PC-3 (cell line): ENCODE results near the gene ZNF512B. TPM values are rescaled to one million over a fixed set of nuclear protein-coding genes. Genes with fewer than 3 reads are reported as not detected.
A peak's percentile ranks its signal among the peaks of the same experiment; 100 is the strongest.

Experiments used
- ATAC-seq: fragments of 200-7000 bp; cut with Tn5 transposase; 2 replicates; pipeline ENCODE4 v1.9.1; 2020; ENCODE audit warnings: mild to moderate bottlenecking, moderate library complexity
- BruUV-seq: library from RNA; stranded (reverse); fragments of 400-500 nt; replicated peaks from 2 replicates; lab custom pipeline; 2021; lab: Mats Ljungman, UMichigan
- CTCF ChIA-PET: fragments of 300-600 bp; sonication (Branson Sonifier 250); formaldehyde crosslinking; loops from one replicate; lab custom pipeline; 2022; ENCODE audit warnings: antibody characterized with exemption; lab: Charles Lee
- POLR2A ChIA-PET: fragments of 300-600 bp; sonication (Branson Sonifier 250); formaldehyde crosslinking; loops from one replicate; lab custom pipeline; 2022; ENCODE audit warnings: antibody characterized with exemption; ENCODE audit not compliant: unreplicated experiment; lab: Charles Lee
- DNase-seq: peaks from one replicate; pipeline ENCODE4 v3.0.0-alpha.2; 2015
- H2AFZ ChIP-seq: fragments of 300-600 bp; sonication (generic); 2 replicates; pipeline ENCODE4 v1.6.0; 2016; ENCODE audit warnings: antibody characterized with exemption, low read length
- H3F3A ChIP-seq: fragments of 300-600 bp; sonication (generic); one replicate; pipeline ENCODE4 v1.6.0; 2017; ENCODE audit warnings: antibody characterized with exemption, low read length, control low read depth, mild to moderate bottlenecking; ENCODE audit not compliant: unreplicated experiment
- H3K27ac ChIP-seq: fragments of 300-600 bp; sonication (generic); 2 replicates; pipeline ENCODE4 v1.5.1; 2016; ENCODE audit warnings: mild to moderate bottlenecking, low read length
- H3K27me3 ChIP-seq: fragments of 300-600 bp; sonication (generic); 2 replicates; pipeline ENCODE4 v1.6.1; 2016; ENCODE audit warnings: low read length, mixed read lengths
- H3K36me3 ChIP-seq: fragments of 300-600 bp; sonication (generic); 2 replicates; pipeline ENCODE4 v1.6.1; 2016; ENCODE audit warnings: low read depth, mixed run types, low read length, mixed read lengths
- H3K4me1 ChIP-seq: fragments of 300-600 bp; sonication (generic); 2 replicates; pipeline ENCODE4 v1.5.1; 2016; ENCODE audit warnings: low read length; ENCODE audit not compliant: insufficient read depth
- H3K4me2 ChIP-seq: fragments of 300-600 bp; sonication (generic); 2 replicates; pipeline ENCODE4 v1.6.0; 2016; ENCODE audit warnings: low read length
- H3K4me3 ChIP-seq: fragments of 300-600 bp; sonication (generic); 2 replicates; pipeline ENCODE4 v1.5.1; 2016; ENCODE audit warnings: mild to moderate bottlenecking, low read length, mixed read lengths
- H3K79me2 ChIP-seq: fragments of 300-600 bp; sonication (generic); 2 replicates; pipeline ENCODE4 v1.6.1; 2017; ENCODE audit warnings: low read length, mixed read lengths
- H3K9ac ChIP-seq: fragments of 300-600 bp; sonication (generic); 2 replicates; pipeline ENCODE4 v1.6.0; 2016; ENCODE audit warnings: mild to moderate bottlenecking, low read length
- H3K9me2 ChIP-seq: fragments of 300-600 bp; sonication (generic); replicated peaks from 2 replicates; pipeline ENCODE4 v1.6.1; 2016; ENCODE audit warnings: mixed run types, low read length, mixed read lengths
- H3K9me3 ChIP-seq: fragments of 300-600 bp; sonication (generic); 2 replicates; pipeline ENCODE4 v1.6.1; 2016; ENCODE audit warnings: low read length, mixed read lengths
- H4K20me1 ChIP-seq: fragments of 300-600 bp; sonication (generic); 2 replicates; pipeline ENCODE4 v1.6.1; 2016; ENCODE audit warnings: low read length, mixed read lengths
- EZH2 ChIP-seq: fragments of 300-600 bp; sonication (generic); IDR thresholded peaks from one replicate; pipeline ENCODE4 v1.6.1; 2017; ENCODE audit warnings: antibody characterized with exemption, mild to moderate bottlenecking, low read length; ENCODE audit not compliant: unreplicated experiment
- EZH2phosphoT487 ChIP-seq: fragments of 300-600 bp; sonication (generic); IDR thresholded peaks from 2 replicates; pipeline ENCODE4 v1.6.1; 2018; ENCODE audit warnings: mild to moderate bottlenecking, antibody characterized with exemption, low read length, borderline replicate concordance
- intact Hi-C: fragments of 100-400 bp; cut with micrococcal nuclease; formaldehyde crosslinking; loops from 2 replicates; pipeline ENCODE4 v1.9.0; 2023
- total RNA-seq: library from RNA; depleted of rRNA; stranded (reverse); fragments of >200 nt; gene quantifications from 2 replicates; pipeline ENCODE4 v1.2.3, GENCODE V29; 2014
- TF ChIP-seq, protein P1 (sequence below): fragments of 300-600 bp; sonication (generic); conservative IDR thresholded peaks from 2 replicates; pipeline ENCODE4 v1.5.1; 2017; ENCODE audit warnings: antibody characterized with exemption, low read depth, mild to moderate bottlenecking, low read length

ZNF512B gene
- total RNA-seq, 1 experiment from 2014 or later, result 18.0 TPM

DNA sequence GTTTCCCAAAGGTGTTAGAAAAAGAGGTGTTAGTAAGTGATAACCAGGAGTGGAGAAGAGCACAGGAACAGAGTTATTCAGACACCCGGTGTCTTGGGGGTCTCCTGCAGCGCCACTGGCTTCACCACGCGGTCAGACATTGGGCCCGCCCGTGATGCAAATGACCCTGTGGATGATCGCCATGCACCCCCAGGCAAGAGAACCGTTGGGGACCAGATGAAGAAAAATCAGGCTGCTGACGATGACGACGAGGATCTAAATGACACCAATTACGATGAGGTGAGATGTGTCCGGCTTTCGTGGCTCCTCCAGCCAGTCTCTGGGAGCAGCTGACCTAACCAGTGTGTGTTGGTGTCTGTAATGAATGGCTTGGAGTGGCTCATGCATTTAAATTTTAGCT, 13.2 kb upstream of the ZNF512B start:
- peaks cover 33% of the 10 kb centered on the region for H3K79me2 ChIP-seq
- TF ChIP-seq EZH2phosphoT487 (no peak), EZH2 (no peak)
- TF ChIP-seq, protein P1, sequence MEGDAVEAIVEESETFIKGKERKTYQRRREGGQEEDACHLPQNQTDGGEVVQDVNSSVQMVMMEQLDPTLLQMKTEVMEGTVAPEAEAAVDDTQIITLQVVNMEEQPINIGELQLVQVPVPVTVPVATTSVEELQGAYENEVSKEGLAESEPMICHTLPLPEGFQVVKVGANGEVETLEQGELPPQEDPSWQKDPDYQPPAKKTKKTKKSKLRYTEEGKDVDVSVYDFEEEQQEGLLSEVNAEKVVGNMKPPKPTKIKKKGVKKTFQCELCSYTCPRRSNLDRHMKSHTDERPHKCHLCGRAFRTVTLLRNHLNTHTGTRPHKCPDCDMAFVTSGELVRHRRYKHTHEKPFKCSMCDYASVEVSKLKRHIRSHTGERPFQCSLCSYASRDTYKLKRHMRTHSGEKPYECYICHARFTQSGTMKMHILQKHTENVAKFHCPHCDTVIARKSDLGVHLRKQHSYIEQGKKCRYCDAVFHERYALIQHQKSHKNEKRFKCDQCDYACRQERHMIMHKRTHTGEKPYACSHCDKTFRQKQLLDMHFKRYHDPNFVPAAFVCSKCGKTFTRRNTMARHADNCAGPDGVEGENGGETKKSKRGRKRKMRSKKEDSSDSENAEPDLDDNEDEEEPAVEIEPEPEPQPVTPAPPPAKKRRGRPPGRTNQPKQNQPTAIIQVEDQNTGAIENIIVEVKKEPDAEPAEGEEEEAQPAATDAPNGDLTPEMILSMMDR, result no peak
- H4K20me1 ChIP-seq, result no peaks in the 10 kb centered on the region
- peaks cover 23% of the 10 kb centered on the region for H3K36me3 ChIP-seq
- ATAC-seq (no peak), DNase-seq (no peak)
- peaks cover 3% of the 10 kb centered on the region for H3F3A ChIP-seq
- H3K27me3 ChIP-seq, result no peaks in the 10 kb centered on the region
- BruUV-seq, result no TSS peak
- ChIA-PET POLR2A (no interaction called here), CTCF (no interaction called here)
- H3K4me3 ChIP-seq, result no peak overlapping the region
- H3K4me2 ChIP-seq, result peak overlapping the region; percentile 96; the same call in 1 of the 2 replicates
- H2AFZ ChIP-seq, result no peak overlapping the region
- H3K27ac ChIP-seq, result no peak overlapping the region
- H3K9ac ChIP-seq, result no peak overlapping the region
- no peaks in the 10 kb centered on the region for H3K9me3 ChIP-seq
- H3K4me1 ChIP-seq, result peaks cover 22% of the 10 kb centered on the region
- H3K9me2 ChIP-seq, result no peaks in the 10 kb centered on the region
- intact Hi-C loops, result no loop called here

DNA sequence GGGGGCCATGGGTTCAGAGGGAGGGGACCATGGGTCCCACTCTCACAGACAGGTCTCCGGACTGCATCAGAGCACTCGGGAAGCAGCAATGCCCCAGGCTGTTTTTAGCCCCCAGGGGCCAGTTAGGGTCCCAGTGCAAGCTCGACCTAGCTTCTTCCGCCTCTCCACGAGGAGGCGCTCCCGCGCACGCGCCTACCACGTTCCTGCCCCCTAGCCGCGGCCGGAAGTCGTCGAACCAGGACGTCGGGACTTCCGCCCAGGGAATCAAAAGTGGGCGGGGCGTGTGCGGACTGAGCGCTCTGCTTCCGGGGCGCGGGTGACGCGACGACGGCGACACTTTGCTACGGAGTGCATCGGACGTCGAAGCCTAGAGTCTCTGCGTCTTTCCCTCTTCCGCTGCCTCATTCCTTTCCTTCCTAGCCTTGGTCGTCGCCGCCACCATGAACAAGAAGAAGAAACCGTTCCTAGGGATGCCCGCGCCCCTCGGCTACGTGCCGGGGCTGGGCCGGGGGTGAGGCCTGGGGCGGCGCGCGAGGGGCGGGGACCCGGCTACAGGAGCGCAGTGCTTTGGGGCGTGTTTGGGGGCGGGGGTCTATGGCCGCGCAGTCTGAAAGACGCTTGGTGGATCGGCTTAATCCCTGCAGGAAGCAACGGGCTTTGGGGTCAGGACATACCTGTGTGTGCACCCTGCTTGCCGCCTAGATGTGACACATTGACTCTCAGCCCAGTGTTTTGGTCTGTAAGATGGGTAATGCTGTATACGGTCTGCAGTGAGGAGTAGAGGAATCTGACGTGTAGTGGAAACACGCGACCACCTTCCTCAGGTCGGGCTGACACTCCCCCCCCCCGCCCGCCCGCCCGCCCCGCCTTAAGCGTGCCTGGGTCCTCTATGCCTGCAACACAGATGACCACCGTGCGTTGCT, 11.3 kb upstream of the ZNF512B start, which contains the start of gene PRPF6:
Gene PRPF6 (plus strand): TSS at position 327 of the 923 bp plus-strand sequence. CDS start 114 bp downstream, at position 441.
- H3K27ac ChIP-seq, result peak within 1 kb of the TSS; percentile 67
- H3F3A ChIP-seq, result peaks cover 3% of the 10 kb centered on the region
- peak within 1 kb of the TSS; percentile 96 for H3K4me2 ChIP-seq
- no peaks in the 10 kb centered on the region for H3K9me2 ChIP-seq
- peaks cover 28% of the 10 kb centered on the region for H3K4me1 ChIP-seq
- CTCF ChIA-PET, result interaction anchor here (0.6 to 1.7 kb wide), 5 partner anchors 57 to 443 kb away, joined by 3 to 6 read pairs (median 3); no protein-coding TSS in a partner anchor
- ATAC-seq (peak; percentile 58), DNase-seq (peak; percentile 98)
- no TSS peak for BruUV-seq
- H3K4me3 ChIP-seq, result peak within 1 kb of the TSS; percentile 99
- peaks cover 19% of the 10 kb centered on the region for H3K36me3 ChIP-seq
- peak within 1 kb of the TSS; percentile 89 for H2AFZ ChIP-seq
- intact Hi-C loops, result loop anchor here (1.0 kb wide), 1 partner anchor 82 kb away; the partner anchor contains the start of gene TCEA2
- peak within 1 kb of the TSS; percentile 93 for H3K9ac ChIP-seq
- no peaks in the 10 kb centered on the region for H3K27me3 ChIP-seq
- H3K79me2 ChIP-seq, result peaks cover 33% of the 10 kb centered on the region
- POLR2A ChIA-PET, result interaction anchor here (0.5 to 0.7 kb wide), 6 partner anchors 21 to 461 kb away, joined by 3 to 7 read pairs (median 3); partner anchors contain the start of genes TCEA2 and TPD52L2
- no peaks in the 10 kb centered on the region for H3K9me3 ChIP-seq
- TF ChIP-seq EZH2phosphoT487 (no peak), EZH2 (no peak)
- TF ChIP-seq, protein P1, result peak; percentile 92
- H4K20me1 ChIP-seq, result no peaks in the 10 kb centered on the region
